B cell (primary cell): ENCODE data around the gene KCNT1. TPM values are rescaled to one million over a fixed set of nuclear protein-coding genes. Genes with fewer than 3 reads are reported as not detected.

ENCODE experiments used
- ATAC-seq: fragments of 200-7000 bp; cut with Tn5 transposase; one replicate; pipeline ENCODE4 v1.10.0; 2021; ENCODE audit warnings: low read depth, mild to moderate bottlenecking, moderate number of reproducible peaks, moderate library complexity
- CTCF ChIA-PET: fragments of 350-600 bp; sonication (Branson Sonifier 250); formaldehyde crosslinking; loops from one replicate; lab custom pipeline; 2021; ENCODE audit warnings: antibody characterized with exemption, inconsistent platforms; lab: Charles Lee
- POLR2A ChIA-PET: fragments of 350-600 bp; sonication (Branson Sonifier 250); formaldehyde crosslinking; loops from one replicate; lab custom pipeline; 2021; ENCODE audit warnings: antibody characterized with exemption; lab: Charles Lee
- DNase-seq: peaks from one replicate; pipeline ENCODE4 v3.0.0; 2013
- H2AFZ ChIP-seq: 2 replicates; pipeline ENCODE4 v1.6.1; 2012; ENCODE audit warnings: mild to moderate bottlenecking, low read depth, low read length; ENCODE audit not compliant: insufficient read depth, poor library complexity, severe bottlenecking
- H3K27ac ChIP-seq, 2 donors: 1 replicate in 1 of 2; 2 replicates in 1 of 2; pipeline ENCODE4 v1.5.1; 2012 to 2013; ENCODE audit warnings: low read length in 2 of 2, mild to moderate bottlenecking in 2 of 2, moderate library complexity in 1 of 2
- H3K27me3 ChIP-seq, 4 experiments: fragments of 200-600 bp in 1 of 4; sonication (generic) in 1 of 4; replicated peaks in 1 of 4; 1 replicate in 2 of 4; 2 replicates in 2 of 4; pipeline versions ENCODE4 v1.6.1 to v1.7.0; 2013 to 2016; ENCODE audit warnings: low read length in 3 of 4, mild to moderate bottlenecking in 2 of 4, mixed read lengths in 1 of 4, moderate library complexity in 1 of 4; ENCODE audit not compliant: insufficient read depth in 4 of 4, control insufficient read depth in 3 of 4; ENCODE audit errors: control extremely low read depth in 1 of 4
- H3K36me3 ChIP-seq, 2 experiments: replicated peaks in 1 of 2; 1 replicate in 1 of 2; 2 replicates in 1 of 2; pipeline versions ENCODE4 v1.6.1 to v1.7.1; 2013; ENCODE audit warnings: low read length in 1 of 2; ENCODE audit not compliant: insufficient read depth in 2 of 2, control insufficient read depth in 1 of 2; ENCODE audit errors: control extremely low read depth in 1 of 2, extremely low read depth in 1 of 2
- H3K4me1 ChIP-seq, 2 donors: fragments of 200-600 bp in 1 of 2; sonication (generic) in 1 of 2; 1 replicate in 1 of 2; 2 replicates in 1 of 2; pipeline versions ENCODE4 v1.5.1 to v1.6.1; 2013 to 2017; ENCODE audit warnings: low read length in 2 of 2; ENCODE audit not compliant: control insufficient read depth in 2 of 2, insufficient read depth in 2 of 2
- H3K4me2 ChIP-seq: replicated peaks from 2 replicates; pipeline ENCODE3; 2012; ENCODE audit warnings: mild to moderate bottlenecking, low read depth, low read length; ENCODE audit not compliant: poor library complexity, severe bottlenecking
- H3K4me3 ChIP-seq, 5 experiments: fragments of 200-600 bp in 1 of 5; sonication (generic) in 1 of 5; 1 replicate in 3 of 5; 2 replicates in 2 of 5; pipeline versions ENCODE4 v1.5.1 to v1.7.0; 2011 to 2016; ENCODE audit warnings: low read length in 4 of 5, mild to moderate bottlenecking in 4 of 5, low read depth in 2 of 5, control low read depth in 1 of 5, moderate library complexity in 1 of 5; ENCODE audit not compliant: insufficient read depth in 1 of 5; ENCODE audit errors: control extremely low read depth in 1 of 5, extremely low read depth in 1 of 5
- H3K79me2 ChIP-seq: fragments of 200-600 bp; sonication (generic); one replicate; pipeline ENCODE4 v1.6.0; 2016; ENCODE audit warnings: low read length; ENCODE audit not compliant: control insufficient read depth, insufficient read depth
- H3K9ac ChIP-seq: fragments of 200-600 bp; sonication (generic); 2 replicates; pipeline ENCODE4 v1.6.1; 2017; ENCODE audit warnings: mild to moderate bottlenecking, low read length, moderate library complexity
- H3K9me3 ChIP-seq, 3 donors: one replicate each; pipeline versions ENCODE4 v1.6.1 to v1.7.1; 2013; ENCODE audit warnings: low read length in 2 of 3; ENCODE audit not compliant: control insufficient read depth in 2 of 3, insufficient read depth in 1 of 3; ENCODE audit errors: control extremely low read depth in 1 of 3
- H4K20me1 ChIP-seq: 2 replicates; pipeline ENCODE4 v1.6.0; 2012; ENCODE audit warnings: mild to moderate bottlenecking, low read length; ENCODE audit not compliant: insufficient read depth, control insufficient read depth, poor library complexity, severe bottlenecking
- H3K27ac Mint-ChIP-seq: one replicate; pipeline ENCODE4 v1.8.0; 2021; ENCODE audit warnings: mixed read lengths
- H3K27me3 Mint-ChIP-seq: one replicate; pipeline ENCODE4 v1.8.0; 2021; ENCODE audit warnings: mixed read lengths
- H3K4me1 Mint-ChIP-seq: one replicate; pipeline ENCODE4 v1.8.0; 2021; ENCODE audit warnings: mixed read lengths
- H3K4me3 Mint-ChIP-seq: one replicate; pipeline ENCODE4 v1.8.0; 2021; ENCODE audit warnings: mixed read lengths
- H3K9me3 Mint-ChIP-seq: one replicate; pipeline ENCODE4 v1.8.0; 2022; ENCODE audit warnings: mixed read lengths; ENCODE audit not compliant: insufficient read depth
- CTCF ChIP-seq: fragments of 200-600 bp; IDR thresholded peaks from one replicate; pipeline ENCODE4 v1.8.0; 2022; ENCODE audit warnings: antibody characterized with exemption, mild to moderate bottlenecking
- EZH2 ChIP-seq: IDR thresholded peaks from 2 replicates; pipeline ENCODE4 v1.6.1; 2012; ENCODE audit warnings: borderline replicate concordance, low read depth, mild to moderate bottlenecking, moderate library complexity, low read length; ENCODE audit not compliant: insufficient read depth, poor library complexity, severe bottlenecking
- WGBS: methylation state at CpG from one replicate; pipeline ENCODE4 v1.1.5; 2013; ENCODE audit warnings: missing lambda C conversion rate; ENCODE audit not compliant: insufficient coverage; 5-methylcytosine and 5-hydroxymethylcytosine counted together
- intact Hi-C: fragments of 100-400 bp; cut with micrococcal nuclease; formaldehyde crosslinking; loops from one replicate; pipeline ENCODE4 v1.10.0; 2022
- polyA plus RNA-seq: library from polyadenylated mRNA; depleted of rRNA; stranded (reverse); fragments of >200 nt; gene quantifications from 2 replicates; pipeline ENCODE4 v1.2.3, GENCODE V29; 2012
- total RNA-seq, 2 donors: library from RNA; stranded (reverse); fragments of 120-200 nt in 1 of 2; gene quantifications; 1 replicate in 1 of 2; 2 replicates in 1 of 2; pipeline versions ENCODE4 v1.2.3 to v1.2.4, GENCODE V29; 2013 to 2022

KCNT1 gene
- total and polyA plus RNA-seq, 2 donors (not counting 1 experiment from before 2014, with no cell fraction given), result not detected

GRCh38 chr9:135716045-135716444 lies 14.1 kb downstream of the KCNT1 start:
- Histone ChIP-seq H3K79me2 (no peaks in the 10 kb centered on the region), H4K20me1 (no peaks in the 10 kb centered on the region), H3K9me3 (peaks cover 0 to 6% (median 0%) of the 10 kb centered on the region in 3 donors), H3K27ac (no peak overlapping the region), H3K4me1 (no peaks in the 10 kb centered on the region), H3K36me3 (no peaks in the 10 kb centered on the region), H2AFZ (no peak overlapping the region), H3K4me2 (no peak overlapping the region), H3K4me3 (no peak overlapping the region), H3K9ac (no peak overlapping the region), H3K27me3 (peaks cover 0 to 31% (median 7%) of the 10 kb centered on the region in 4 experiments)
- Mint-ChIP-seq H3K9me3 (no peaks in the 10 kb centered on the region), H3K4me1 (no peaks in the 10 kb centered on the region), H3K27me3 (peaks cover 30% of the 10 kb centered on the region), H3K4me3 (no peak overlapping the region), H3K27ac (no peak overlapping the region)
- intact Hi-C loops, result no loop called here
- DNase-seq (no peak), ATAC-seq (no peak)
- ChIA-PET POLR2A (no interaction called here), CTCF (no interaction called here)
- TF ChIP-seq CTCF, result no peak
- TF ChIP-seq EZH2, result no peak
- WGBS, result 93% methylated on average over 11 of the region's 11 CpGs

- Histone ChIP-seq H4K20me1 (no peaks in the 10 kb centered on the region), H3K4me2 (no peak overlapping the region), H3K27me3 (peaks cover 0 to 31% (median 3%) of the 10 kb centered on the region in 4 experiments), H2AFZ (no peak overlapping the region), H3K4me1 (no peaks in the 10 kb centered on the region), H3K79me2 (no peaks in the 10 kb centered on the region), H3K9ac (no peak overlapping the region), H3K9me3 (peaks cover 0 to 6% (median 0%) of the 10 kb centered on the region in 3 donors), H3K27ac (no peak overlapping the region), H3K4me3 (no peak overlapping the region), H3K36me3 (no peaks in the 10 kb centered on the region)
- DNase-seq (no peak), ATAC-seq (no peak)
- WGBS, result 87% methylated on average over 11 of the region's 13 CpGs
- TF ChIP-seq EZH2, result no peak
- ChIA-PET POLR2A (no interaction called here), CTCF (no interaction called here)
- H3K4me3 Mint-ChIP-seq, result no peak overlapping the region
- H3K27ac Mint-ChIP-seq, result no peak overlapping the region
- no peaks in the 10 kb centered on the region for H3K4me1 Mint-ChIP-seq
- H3K27me3 Mint-ChIP-seq, result peaks cover 25% of the 10 kb centered on the region
- H3K9me3 Mint-ChIP-seq, result no peaks in the 10 kb centered on the region
- intact Hi-C loops, result no loop called here
Measured at GRCh38 chr9:135717410-135717809, 15.4 kb downstream of the KCNT1 start.
